SK-N-MC (cell line): ENCODE measurements around the gene LEAP2.

Experiments
- EZH2 ChIP-seq: fragments of 200-600 bp; sonication (generic); IDR thresholded peaks from one replicate; pipeline ENCODE4 v1.6.1; 2017; ENCODE audit warnings: antibody characterized with exemption
- FOXP2 ChIP-seq: optimal IDR thresholded peaks from 2 replicates; pipeline ENCODE3; 2011; ENCODE audit warnings: mild to moderate bottlenecking, moderate library complexity; ENCODE audit not compliant: insufficient read depth; ENCODE audit errors: extremely low read length, control extremely low read depth
- POLR2AphosphoS5 ChIP-seq: IDR thresholded peaks from 2 replicates; pipeline ENCODE4 v1.6.1; 2012; ENCODE audit warnings: mild to moderate bottlenecking, low read depth, low read length, borderline replicate concordance

GRCh38 chr5:132916086-132916485 is 42.6 kb downstream of the LEAP2 start:
- TF ChIP-seq EZH2: no peak
- no peak for TF ChIP-seq POLR2AphosphoS5
- no peak for TF ChIP-seq FOXP2
